IMR-90 (cell line): ENCODE results near the gene RNF130. TPM values are rescaled to one million over a fixed set of nuclear protein-coding genes. Genes with fewer than 3 reads are reported as not detected.

ENCODE experiments used
- ATAC-seq: fragments of 200-7000 bp; cut with Tn5 transposase; 2 replicates; pipeline ENCODE4 v1.9.1; 2020; ENCODE audit warnings: low read depth, mild to moderate bottlenecking, moderate library complexity
- BruUV-seq: library from RNA; stranded (reverse); fragments of 400-500 nt; replicated peaks from 2 replicates; lab custom pipeline; 2021; lab: Mats Ljungman, UMichigan
- CTCF ChIA-PET: fragments of 300-600 bp; formaldehyde crosslinking; extraction: SDS; loops from one replicate; lab custom pipeline; 2021; ENCODE audit warnings: antibody characterized with exemption; lab: Yijun Ruan, JAX
- POLR2A ChIA-PET: fragments of 300-600 bp; sonication (Branson Sonifier 250); formaldehyde crosslinking; loops from one replicate; lab custom pipeline; 2022; ENCODE audit warnings: antibody characterized with exemption; ENCODE audit not compliant: unreplicated experiment; lab: Charles Lee
- DNase-seq: peaks from one replicate; pipeline ENCODE4 v3.0.0; 2013
- H2AFZ ChIP-seq: replicated peaks from 2 replicates; pipeline ENCODE3; 2013; ENCODE audit warnings: low read length, mild to moderate bottlenecking; ENCODE audit not compliant: poor library complexity
- H2AK5ac ChIP-seq: 2 replicates; pipeline ENCODE4 v1.6.1; 2013; ENCODE audit warnings: low read depth, low read length, inconsistent platforms
- H2AK9ac ChIP-seq: replicated peaks from 2 replicates; pipeline ENCODE3; 2013; ENCODE audit warnings: mild to moderate bottlenecking, low read depth, low read length, moderate library complexity; ENCODE audit not compliant: poor library complexity
- H2BK120ac ChIP-seq: 2 replicates; pipeline ENCODE4 v1.6.1; 2013; ENCODE audit warnings: low read depth, low read length, inconsistent platforms
- H2BK15ac ChIP-seq: 3 replicates; pipeline ENCODE4 v1.6.1; 2013; ENCODE audit warnings: low read depth, low read length, inconsistent platforms
- H2BK20ac ChIP-seq: 2 replicates; pipeline ENCODE4 v1.6.1; 2013; ENCODE audit warnings: low read depth, mild to moderate bottlenecking, inconsistent platforms, low read length, moderate library complexity
- H2BK5ac ChIP-seq: 2 replicates; pipeline ENCODE4 v1.6.1; 2013; ENCODE audit warnings: mild to moderate bottlenecking, low read depth, low read length, inconsistent platforms; ENCODE audit not compliant: poor library complexity, severe bottlenecking
- H3K14ac ChIP-seq: replicated peaks from 2 replicates; pipeline ENCODE4 v1.6.1; 2013; ENCODE audit warnings: low read depth, low read length, inconsistent platforms
- H3K18ac ChIP-seq: 2 replicates; pipeline ENCODE4 v1.6.1; 2013; ENCODE audit warnings: low read depth, low read length, control low read depth
- H3K23ac ChIP-seq: 2 replicates; pipeline ENCODE4 v1.6.1; 2013; ENCODE audit warnings: low read depth, low read length, inconsistent platforms
- H3K27ac ChIP-seq: 2 replicates; pipeline ENCODE4 v1.5.1; 2013; ENCODE audit warnings: mild to moderate bottlenecking, control low read depth, low read length; ENCODE audit not compliant: insufficient read depth
- H3K27me3 ChIP-seq: 2 replicates; pipeline ENCODE4 v1.6.1; 2013; ENCODE audit warnings: low read length; ENCODE audit not compliant: control insufficient read depth, insufficient read depth
- H3K36me3 ChIP-seq: 2 replicates; pipeline ENCODE4 v1.6.1; 2013; ENCODE audit warnings: low read length, mixed read lengths; ENCODE audit not compliant: control insufficient read depth, insufficient read depth
- H3K4ac ChIP-seq: 2 replicates; pipeline ENCODE4 v1.6.1; 2013; ENCODE audit warnings: low read depth, low read length, inconsistent platforms
- H3K4me1 ChIP-seq: 2 replicates; pipeline ENCODE4 v1.6.1; 2013; ENCODE audit warnings: low read length, mixed read lengths; ENCODE audit not compliant: control insufficient read depth, insufficient read depth
- H3K4me2 ChIP-seq: 2 replicates; pipeline ENCODE4 v1.6.1; 2013; ENCODE audit warnings: low read depth, mild to moderate bottlenecking, control low read depth, low read length, moderate library complexity
- H3K4me3 ChIP-seq: 2 replicates; pipeline ENCODE4 v1.5.1; 2013; ENCODE audit warnings: low read depth, mild to moderate bottlenecking, control low read depth, low read length, moderate library complexity; ENCODE audit not compliant: insufficient read depth
- H3K56ac ChIP-seq: 2 replicates; pipeline ENCODE4 v1.6.1; 2013; ENCODE audit warnings: low read length, inconsistent platforms; ENCODE audit not compliant: insufficient read depth; ENCODE audit errors: extremely low read depth
- H3K79me1 ChIP-seq, 2 experiments: 2 replicates each; pipeline ENCODE4 v1.6.1; 2013; ENCODE audit warnings: low read length in 2 of 2, inconsistent platforms in 1 of 2, low read depth in 1 of 2
- H3K9ac ChIP-seq: 2 replicates; pipeline ENCODE4 v1.6.1; 2013; ENCODE audit warnings: low read depth, low read length, control low read depth
- H3K9me1 ChIP-seq: 2 replicates; pipeline ENCODE4 v1.6.1; 2013; ENCODE audit warnings: low read length, inconsistent platforms; ENCODE audit not compliant: insufficient read depth
- H3K9me3 ChIP-seq: 2 replicates; pipeline ENCODE4 v1.6.1; 2013; ENCODE audit warnings: low read length; ENCODE audit not compliant: control insufficient read depth, insufficient read depth
- H4K20me1 ChIP-seq: 2 replicates; pipeline ENCODE4 v1.6.1; 2013; ENCODE audit warnings: low read length, inconsistent platforms; ENCODE audit not compliant: insufficient read depth
- H4K5ac ChIP-seq: 2 replicates; pipeline ENCODE4 v1.6.1; 2013; ENCODE audit warnings: mild to moderate bottlenecking, low read depth, low read length, control low read depth
- H4K8ac ChIP-seq, 2 experiments: 2 replicates each; pipeline ENCODE4 v1.6.1; 2013; ENCODE audit warnings: low read depth in 2 of 2, low read length in 2 of 2, control low read depth in 1 of 2, inconsistent platforms in 1 of 2
- H4K91ac ChIP-seq: 2 replicates; pipeline ENCODE4 v1.6.1; 2013; ENCODE audit warnings: low read depth, low read length, inconsistent platforms; ENCODE audit not compliant: insufficient read depth
- BHLHE40 ChIP-seq: fragments of 150-350 bp; IDR thresholded peaks from 2 replicates; pipeline ENCODE4 v1.6.1; 2016; ENCODE audit warnings: mild to moderate bottlenecking, low read depth, low read length
- CEBPB ChIP-seq: IDR thresholded peaks from 2 replicates; pipeline ENCODE4 v1.6.1; 2012; ENCODE audit warnings: low read depth, low read length, improper control_type of control experiment
- CHD1 ChIP-seq: IDR thresholded peaks from 2 replicates; pipeline ENCODE4 v1.6.1; 2012; ENCODE audit warnings: low read depth, low read length, improper control_type of control experiment
- CTCF ChIP-seq: conservative IDR thresholded peaks from 2 replicates; pipeline ENCODE4 v1.5.1; 2012; ENCODE audit warnings: mild to moderate bottlenecking, low read depth, low read length, improper control_type of control experiment
- ELK1 ChIP-seq: fragments of 150-350 bp; IDR thresholded peaks from 2 replicates; pipeline ENCODE4 v1.6.1; 2016; ENCODE audit warnings: low read depth, mild to moderate bottlenecking, low read length, moderate library complexity, borderline replicate concordance
- FOS ChIP-seq: fragments of 150-350 bp; IDR thresholded peaks from 2 replicates; pipeline ENCODE4 v1.6.1; 2016; ENCODE audit warnings: low read depth, low read length
- MAFK ChIP-seq: IDR thresholded peaks from 2 replicates; pipeline ENCODE4 v1.6.1; 2012; ENCODE audit warnings: low read depth, low read length, improper control_type of control experiment
- MAZ ChIP-seq: IDR thresholded peaks from 2 replicates; pipeline ENCODE4 v1.6.1; 2012; ENCODE audit warnings: low read depth, mild to moderate bottlenecking, low read length, improper control_type of control experiment, moderate library complexity, borderline replicate concordance
- MXI1 ChIP-seq: IDR thresholded peaks from 2 replicates; pipeline ENCODE4 v1.6.1; 2012; ENCODE audit warnings: low read depth, mild to moderate bottlenecking, low read length, moderate library complexity, borderline replicate concordance
- NFE2L2 ChIP-seq: fragments of 150-350 bp; IDR thresholded peaks from 2 replicates; pipeline ENCODE4 v1.6.1; 2016; ENCODE audit warnings: low read depth, mild to moderate bottlenecking, low read length
- POLR2A ChIP-seq: IDR thresholded peaks from 2 replicates; pipeline ENCODE4 v1.6.1; 2012; ENCODE audit warnings: mild to moderate bottlenecking, low read depth, low read length
- RAD21 ChIP-seq: IDR thresholded peaks from 2 replicates; pipeline ENCODE4 v1.6.1; 2012; ENCODE audit warnings: low read length, improper control_type of control experiment
- RCOR1 ChIP-seq: IDR thresholded peaks from 2 replicates; pipeline ENCODE4 v1.6.1; 2012; ENCODE audit warnings: mild to moderate bottlenecking, low read length, improper control_type of control experiment; ENCODE audit not compliant: insufficient replicate concordance
- RFX5 ChIP-seq: IDR thresholded peaks from 2 replicates; pipeline ENCODE4 v1.8.0; 2012; ENCODE audit warnings: low read depth, mild to moderate bottlenecking, low read length, moderate library complexity
- SMC3 ChIP-seq: fragments of 150-350 bp; IDR thresholded peaks from 2 replicates; pipeline ENCODE4 v1.6.1; 2016; ENCODE audit warnings: low read depth, mild to moderate bottlenecking, antibody characterized with exemption, low read length, moderate library complexity
- USF2 ChIP-seq: fragments of 150-350 bp; IDR thresholded peaks from 2 replicates; pipeline ENCODE4 v1.6.1; 2017; ENCODE audit warnings: mild to moderate bottlenecking, antibody characterized with exemption, low read length, low read depth
- WGBS, 2 experiments: methylation state at CpG; one replicate each; pipeline versions ENCODE4 v1.1.5 to v1.1.7; 2013; ENCODE audit warnings: missing lambda C conversion rate in 2 of 2; ENCODE audit not compliant: insufficient read length in 1 of 2; ENCODE audit errors: extremely low coverage in 2 of 2; 5-methylcytosine and 5-hydroxymethylcytosine counted together
- dilution Hi-C: fragments of 300-500 bp; cut with HindIII; formaldehyde crosslinking; loops from one replicate; pipeline ENCODE4 v1.14.3; 2018; ENCODE audit warnings: low sequenced_read_pairs; ENCODE audit not compliant: unreplicated experiment
- in situ Hi-C: fragments of 300-500 bp; cut with MboI; formaldehyde crosslinking; loops from 3 replicates; pipeline ENCODE4 v1.14.3; 2019; ENCODE audit warnings: low sequenced_read_pairs, inconsistent platforms, mixed read lengths
- intact Hi-C: fragments of 100-400 bp; cut with micrococcal nuclease; formaldehyde crosslinking; loops from 2 replicates; pipeline ENCODE4 v1.10.0; 2022
- polyA plus RNA-seq, 3 experiments: library from polyadenylated mRNA; depleted of rRNA; stranded (reverse); fragments of >200 nt; gene quantifications; 2 replicates each; pipeline ENCODE4 v1.2.3, GENCODE V29; 2012; ENCODE audit warnings: low replicate concordance in 1 of 3
- total RNA-seq: library from RNA; depleted of rRNA; stranded (reverse); fragments of >200 nt; gene quantifications from 2 replicates; pipeline ENCODE4 v1.2.3, GENCODE V29; 2012

The RNF130 gene
- total and polyA plus RNA-seq, 2 of the 4 experiments (the other 2 are of a cell fraction), result 12.9 to 21.7 TPM

- Histone ChIP-seq H4K5ac (no peak overlapping the region), H3K56ac (no peak overlapping the region), H3K9ac (no peak overlapping the region), H3K4me3 (no peak overlapping the region), H3K9me3 (peaks cover 3% of the 10 kb centered on the region; the same call in 1 of the 2 replicates), H2BK20ac (no peak overlapping the region), H3K4me1 (no peaks in the 10 kb centered on the region), H4K8ac (no peak overlapping the region), H3K4me2 (no peak overlapping the region), H2AFZ (no peak overlapping the region), H2BK120ac (no peak overlapping the region), H3K9me1 (no peaks in the 10 kb centered on the region), H2BK15ac (no peak overlapping the region), H3K27me3 (peaks cover 4% of the 10 kb centered on the region; the same call in 1 of the 2 replicates), H3K27ac (no peak overlapping the region), H2AK5ac (no peak overlapping the region), H4K20me1 (no peaks in the 10 kb centered on the region; the same call in 1 of the 2 replicates), H3K4ac (no peak overlapping the region), H3K36me3 (no peaks in the 10 kb centered on the region), H3K79me1 (no peaks in the 10 kb centered on the region), H3K18ac (no peak overlapping the region), H2BK5ac (no peak overlapping the region), H3K14ac (no peak overlapping the region), H4K91ac (no peak overlapping the region), H2AK9ac (peak overlapping the region; percentile 65), H3K23ac (no peak overlapping the region)
- dilution Hi-C loops (no loop called here), intact Hi-C loops (no loop called here), in situ Hi-C loops (no loop called here)
- ATAC-seq, result no peak
- 74% methylated on average over 11 of the region's 18 CpGs; no CpG with 5 or more reads in 1 of the 2 experiments for WGBS, 2 experiments
- no TSS peak for BruUV-seq
- no peak for TF ChIP-seq USF2
- no peak for TF ChIP-seq SMC3
- no peak for TF ChIP-seq CHD1
- TF ChIP-seq RCOR1, result no peak
- TF ChIP-seq MAZ, result no peak
- no peak for TF ChIP-seq ELK1
- no peak for TF ChIP-seq NFE2L2
- no peak for TF ChIP-seq RAD21
- no peak for TF ChIP-seq FOS
- TF ChIP-seq RFX5, result no peak
- no peak for TF ChIP-seq CTCF
- TF ChIP-seq CEBPB, result no peak
- TF ChIP-seq MAFK, result no peak
- TF ChIP-seq POLR2A, result no peak
- no peak for TF ChIP-seq MXI1
- no peak for TF ChIP-seq BHLHE40
- ChIA-PET CTCF (no interaction called here), POLR2A (no interaction called here)
- no peak for DNase-seq
Observed at GRCh38 chr5:180098991-180099732, 27.6 kb upstream of the RNF130 start.
